Activated T-cell treated with anti-CD3 and anti-CD28 coated beads, Interleukin-2, amount 50 U/mL, for 1 hour (primary cell): Measurements from ENCODE around the gene ATP1A3.
A peak's percentile ranks its signal among the peaks of the same experiment; 100 is the strongest.
"Not testable (repeated sequence)": the region's sequence is repeated elsewhere in the genome, so short reads cannot be mapped to it uniquely, and the experiment has no call there.

Experiments used
- DNase-seq: peaks from one replicate; pipeline ENCODE4 v3.0.0-alpha.2; 2020

Gene ATP1A3

GRCh38 chr19:41944336-41944735 lies 49.7 kb downstream of the ATP1A3 start:
- no peak for DNase-seq

- peak; percentile 19 for DNase-seq
These were observed 52.4 kb downstream of the ATP1A3 start for GRCh38 chr19:41941410-41942202.

GRCh38 chr19:41940731-41941409 lies 53.2 kb downstream of the ATP1A3 start:
- no peak for DNase-seq

- peak; percentile 71 for DNase-seq
These were observed 53.9 kb downstream of the ATP1A3 start for GRCh38 chr19:41939861-41940730.

- not testable (repeated sequence) for DNase-seq
These were observed 54.8 kb downstream of the ATP1A3 start for GRCh38 chr19:41939209-41939608.

GRCh38 chr19:41937525-41938468 lies 56.2 kb downstream of the ATP1A3 start:
- DNase-seq = no peak

- DNase-seq = no peak
These were observed 57.1 kb downstream of the ATP1A3 start for GRCh38 chr19:41936961-41937360.

GRCh38 chr19:41936416-41936850 lies 57.6 kb downstream of the ATP1A3 start:
- DNase-seq = peak; percentile 58

- peak; percentile 50 for DNase-seq
These were observed 58.1 kb downstream of the ATP1A3 start for GRCh38 chr19:41935760-41936415.

- DNase-seq = peak; percentile 79
These were observed 59.1 kb downstream of the ATP1A3 start for GRCh38 chr19:41934849-41935374.

- DNase-seq = peak; percentile 38
These were observed 60.2 kb downstream of the ATP1A3 start for GRCh38 chr19:41933693-41934426.

GRCh38 chr19:41932720-41933332 lies 61.2 kb downstream of the ATP1A3 start:
- no peak for DNase-seq

- DNase-seq = no peak
These were observed 61.7 kb downstream of the ATP1A3 start for GRCh38 chr19:41932259-41932719.

- peak; percentile 19 for DNase-seq
These were observed 63.0 kb downstream of the ATP1A3 start for GRCh38 chr19:41930926-41931592.

GRCh38 chr19:41930322-41930722 lies 63.7 kb downstream of the ATP1A3 start:
- DNase-seq = no peak

GRCh38 chr19:41929536-41930071 lies 64.4 kb downstream of the ATP1A3 start:
- DNase-seq = peak; percentile 26

GRCh38 chr19:41928754-41929535 lies 65.1 kb downstream of the ATP1A3 start:
- DNase-seq = no peak

GRCh38 chr19:41928221-41928683 lies 65.8 kb downstream of the ATP1A3 start, which contains the start of gene ERFL:
Gene ERFL (minus strand): TSS chr19:41928449. CDS start chr19:41912919, 15,530 bp downstream.
- no peak for DNase-seq
